Measurements from ENCODE around the gene CCL13.

CCL13 gene

DNA sequence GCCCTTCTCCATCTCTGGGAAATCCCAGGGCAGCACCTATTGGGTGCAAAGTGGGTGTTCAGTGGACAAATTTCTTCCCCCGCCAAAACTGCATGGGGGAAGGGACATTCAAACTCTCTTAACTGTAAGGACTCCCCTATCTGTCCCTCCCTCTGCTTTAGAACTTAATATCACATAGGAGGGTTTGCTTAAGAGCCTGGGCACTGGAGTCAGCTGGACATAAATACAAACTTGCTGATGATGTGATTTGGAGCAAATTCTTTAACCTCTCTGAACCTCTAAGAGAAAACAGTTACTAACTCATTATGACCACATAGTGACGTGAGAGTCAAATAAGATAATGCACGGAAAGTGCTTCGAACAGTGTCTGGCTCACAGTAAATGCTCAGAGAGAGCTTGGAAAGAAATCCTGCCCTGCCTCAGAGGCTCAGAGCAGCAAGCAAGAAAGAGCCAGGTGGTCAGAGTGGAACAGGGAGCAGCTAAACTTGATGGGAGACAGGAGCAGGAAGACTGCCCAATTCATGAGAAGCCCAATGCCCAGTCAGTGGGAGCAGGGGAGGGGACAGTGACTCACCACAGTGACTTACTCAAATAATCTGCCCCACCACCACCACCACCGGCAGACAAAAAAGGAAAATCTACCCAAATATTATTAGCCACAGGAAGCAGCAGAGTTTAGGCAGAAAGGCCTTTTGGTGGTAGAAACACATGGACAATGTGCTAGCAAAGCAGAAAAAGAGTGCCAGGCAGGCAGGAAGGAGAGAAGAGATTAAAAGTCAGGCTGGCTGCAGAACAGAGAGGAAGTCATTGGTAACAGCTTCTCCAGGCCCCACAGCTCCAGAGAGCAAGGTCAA, 30.6 kb downstream of the CCL13 start:
- no peak for DNase-seq

DNA sequence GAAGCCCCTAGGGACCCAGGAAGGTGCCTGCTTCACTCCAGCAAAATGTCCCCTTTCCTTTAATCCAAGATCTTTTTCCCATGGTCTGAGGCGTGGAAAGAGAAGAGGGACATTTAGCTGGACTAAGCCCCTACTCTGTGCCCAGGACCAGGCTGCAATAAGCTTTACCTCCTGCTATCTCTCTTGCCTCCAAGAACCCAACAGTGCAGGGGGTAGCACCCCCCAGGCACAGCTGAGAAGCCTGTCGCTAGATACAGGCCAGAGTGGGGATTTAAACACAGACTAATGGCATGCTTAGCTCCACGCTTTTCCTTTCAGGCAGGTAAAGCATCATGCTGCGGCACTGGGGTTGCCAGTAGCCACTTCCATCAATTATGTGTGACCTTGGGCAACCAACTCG, 31.3 kb downstream of the CCL13 start:
- no peak for DNase-seq

DNA sequence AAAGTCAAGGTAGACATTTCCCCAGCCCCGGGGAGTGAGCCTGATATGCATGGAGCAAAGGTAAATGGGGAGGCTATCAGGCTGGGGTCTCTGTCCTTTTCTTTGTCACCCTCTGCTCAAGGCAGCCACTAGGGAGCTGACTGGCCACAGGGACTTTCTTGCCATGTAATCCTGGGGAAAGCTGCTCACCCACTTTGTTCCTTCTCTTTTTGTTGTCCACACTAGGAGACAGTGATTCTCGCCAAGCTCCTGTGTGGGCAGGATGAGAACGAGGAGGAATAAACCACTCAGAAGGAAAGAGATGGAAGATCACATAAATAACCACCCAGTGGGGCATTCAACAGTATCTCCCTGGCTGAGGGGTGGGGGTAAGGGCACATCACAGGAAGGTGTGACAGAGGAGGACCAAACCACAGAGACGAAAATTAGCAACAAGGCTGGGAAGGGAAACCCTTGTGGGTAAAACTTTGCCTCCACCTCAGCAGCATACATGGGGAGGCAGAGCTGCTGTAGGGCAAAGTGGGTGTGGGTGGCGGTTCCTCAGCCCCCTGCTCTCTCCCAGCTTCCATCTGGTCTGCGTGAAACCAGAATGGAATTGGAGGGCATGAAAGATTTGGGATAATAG, 33.0 kb downstream of the CCL13 start:
- no peak for DNase-seq

DNA sequence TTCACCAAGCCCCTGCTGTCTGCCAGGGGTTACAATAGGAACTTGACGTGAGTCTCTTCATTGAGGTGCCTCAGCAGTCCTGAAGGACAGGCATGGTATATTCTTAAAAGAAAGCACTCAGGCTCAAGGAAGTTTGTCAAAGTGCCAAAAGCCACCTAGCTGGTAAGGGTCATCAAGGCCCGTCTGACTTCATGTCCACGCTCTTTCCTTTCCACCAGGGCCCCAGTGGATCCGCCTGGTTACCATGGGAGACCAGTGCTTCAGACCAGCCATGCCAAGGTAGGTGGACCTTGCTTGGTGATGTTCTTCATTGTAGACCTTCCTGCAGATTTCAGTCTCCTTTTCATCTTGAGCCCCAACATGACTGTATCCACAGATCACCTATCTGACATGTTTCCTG, 34.4 kb downstream of the CCL13 start:
- no peak for DNase-seq

DNA sequence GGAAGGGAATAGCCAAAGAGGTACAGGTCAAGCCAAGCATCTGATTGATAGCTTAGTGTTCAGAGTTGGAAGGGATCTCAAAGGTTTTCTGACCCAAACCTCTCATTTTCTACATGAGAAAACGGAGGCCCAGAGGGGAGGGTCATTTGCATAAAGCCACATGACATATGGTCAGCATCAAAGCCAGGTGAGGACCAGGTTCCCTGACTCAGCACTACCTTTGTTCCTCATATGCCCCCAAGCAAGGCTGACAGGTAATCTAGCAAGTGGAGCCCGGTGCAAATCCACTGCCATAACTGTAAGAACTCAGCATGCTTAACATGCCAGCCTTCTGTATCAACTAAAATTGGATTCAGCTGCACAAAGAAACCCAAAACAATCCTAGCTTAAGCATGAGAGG, 35.0 kb downstream of the CCL13 start:
- no peak for DNase-seq

DNA sequence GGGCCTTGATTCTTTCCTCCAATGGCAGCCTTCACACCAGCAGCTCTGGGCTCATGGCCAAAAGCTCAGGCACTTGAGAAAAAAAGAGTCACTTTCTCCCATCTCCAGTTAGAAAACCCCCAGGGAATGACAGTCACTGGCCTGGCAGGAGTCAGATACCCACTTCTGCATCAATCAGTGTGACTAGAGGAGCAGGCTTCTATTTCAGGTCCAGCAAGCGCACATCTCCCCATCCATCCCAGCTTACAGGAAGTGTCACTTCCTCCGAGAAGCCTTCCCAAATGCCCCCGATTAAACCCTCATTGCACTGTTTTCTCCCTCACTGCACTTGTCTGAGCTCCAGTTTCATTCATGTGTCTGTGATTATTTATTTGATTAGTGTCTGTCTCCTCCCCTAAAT, 37.1 kb downstream of the CCL13 start:
- DNase-seq, result no peak

DNA sequence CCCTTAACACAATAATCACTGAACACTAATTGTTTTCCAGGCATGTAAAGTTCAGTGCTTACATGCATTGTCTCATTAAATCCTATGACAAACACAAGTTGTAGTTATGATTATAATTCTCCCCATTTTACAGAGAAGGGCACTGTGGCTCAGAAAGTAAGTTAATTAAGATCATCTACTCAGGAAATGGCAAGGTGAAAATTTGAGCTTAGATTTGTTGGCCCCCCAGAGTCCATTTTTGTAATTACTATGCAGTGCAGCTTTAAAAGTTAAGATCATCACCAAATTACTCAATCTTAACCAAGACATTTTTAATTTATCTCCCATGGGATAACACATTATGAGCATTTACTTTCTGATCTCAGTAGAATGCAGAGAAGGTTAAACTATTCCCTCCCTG, 41.0 kb downstream of the CCL13 start:
- DNase-seq, result no peak

DNA sequence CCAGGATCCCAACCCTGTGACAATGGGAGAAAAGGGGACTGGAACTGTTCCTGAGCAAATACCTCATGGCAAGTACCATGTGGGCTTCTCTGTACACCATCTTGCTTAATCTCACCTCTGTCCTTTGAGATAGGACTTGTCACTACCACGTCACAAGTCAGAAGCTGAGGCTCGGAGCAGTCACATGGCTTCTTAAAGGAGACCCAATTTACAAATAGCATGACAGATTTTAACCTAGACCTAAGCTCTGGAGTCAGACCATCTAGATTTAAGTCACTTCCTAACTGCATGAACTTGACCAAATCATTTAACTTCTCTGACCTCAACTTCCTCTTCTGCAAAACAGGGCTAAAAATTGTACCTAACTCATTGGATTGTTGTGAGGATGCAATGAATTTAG, 42.7 kb downstream of the CCL13 start:
- no peak for DNase-seq

DNA sequence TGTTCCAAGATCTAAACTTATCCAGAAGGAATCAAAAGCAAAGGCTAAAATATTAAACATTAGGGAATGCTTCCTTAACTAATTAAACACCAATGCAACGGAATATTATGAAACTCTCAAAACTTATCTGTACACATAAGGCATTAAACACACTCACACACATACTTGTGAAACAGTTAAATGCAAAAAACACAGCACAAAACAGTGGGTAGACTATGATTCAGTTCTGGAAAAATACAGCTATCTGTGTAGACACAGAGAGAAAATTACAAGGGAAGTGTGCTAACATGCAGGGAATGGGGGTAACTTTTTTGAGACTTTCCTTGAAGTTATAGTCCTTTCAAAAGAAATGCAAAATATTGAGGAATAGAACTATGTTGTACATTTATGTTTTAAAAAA, 43.4 kb downstream of the CCL13 start:
- no peak for DNase-seq

DNA sequence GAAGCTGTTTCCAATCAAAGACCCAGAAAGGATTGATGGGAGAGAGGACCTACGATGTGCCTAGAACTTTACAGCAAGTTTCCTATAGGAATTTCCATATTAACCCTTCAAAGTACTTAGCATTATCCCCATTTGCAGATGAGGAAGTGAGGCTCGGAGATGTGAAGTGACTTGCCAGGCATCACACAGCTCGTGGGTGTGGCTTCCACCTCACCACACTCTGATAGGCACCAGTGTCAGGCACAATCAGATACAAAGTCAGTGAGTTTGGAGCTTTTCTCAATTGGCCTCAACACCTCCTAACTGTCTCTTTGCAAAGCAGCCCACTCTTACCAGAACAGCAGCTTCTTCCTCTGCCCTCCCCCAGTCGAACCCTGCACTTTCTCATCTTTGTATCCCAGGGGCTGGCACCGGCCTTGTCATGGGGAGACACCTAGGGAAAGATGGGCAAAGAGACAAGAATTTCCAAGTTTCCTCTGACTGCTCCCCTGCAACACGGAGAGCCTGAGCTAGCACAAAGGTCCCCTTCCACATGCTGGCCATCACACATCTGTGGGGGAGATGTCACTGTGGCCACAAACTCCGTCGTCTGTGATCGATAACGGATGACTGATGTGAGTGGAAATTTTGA, 44.1 kb downstream of the CCL13 start:
- DNase-seq, result no peak

DNA sequence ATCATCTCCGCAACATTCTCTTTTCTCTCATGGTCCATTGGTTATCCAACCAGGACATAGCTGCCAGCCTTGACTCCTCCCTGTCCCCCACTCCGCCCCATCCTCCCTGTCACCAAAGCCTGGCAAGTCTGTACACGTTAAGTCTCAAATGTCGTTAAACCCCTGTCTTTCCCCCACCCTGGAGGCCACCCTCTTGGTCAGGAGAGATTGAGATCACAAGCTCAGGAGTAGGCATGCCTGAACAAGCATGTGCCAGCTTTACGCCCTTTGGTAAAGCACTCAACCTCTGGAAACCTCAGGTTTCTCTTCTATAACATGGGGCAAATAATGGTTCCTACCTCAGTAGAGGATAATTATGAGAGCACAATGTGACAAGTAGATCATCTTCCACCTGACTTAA, 44.9 kb downstream of the CCL13 start:
- no peak for DNase-seq

DNA sequence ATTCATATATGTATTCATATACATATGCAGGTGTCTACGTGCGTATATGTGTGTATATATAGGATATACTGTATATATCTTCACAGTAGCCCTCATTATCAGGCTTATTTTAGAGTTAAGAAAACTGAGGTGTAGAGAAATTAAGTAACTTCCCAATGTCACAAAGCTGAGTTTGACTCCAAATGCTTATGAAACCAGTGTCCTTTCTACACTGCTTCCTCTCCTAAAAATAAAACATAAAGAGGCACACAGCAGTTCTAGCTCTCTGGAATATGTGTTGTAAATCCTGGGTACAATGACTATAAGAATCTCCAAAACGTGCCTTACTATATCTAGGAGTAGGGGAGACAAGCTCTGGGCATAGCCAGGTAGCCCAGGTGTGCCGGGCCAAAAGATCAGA, 46.7 kb downstream of the CCL13 start:
- no peak for DNase-seq

DNA sequence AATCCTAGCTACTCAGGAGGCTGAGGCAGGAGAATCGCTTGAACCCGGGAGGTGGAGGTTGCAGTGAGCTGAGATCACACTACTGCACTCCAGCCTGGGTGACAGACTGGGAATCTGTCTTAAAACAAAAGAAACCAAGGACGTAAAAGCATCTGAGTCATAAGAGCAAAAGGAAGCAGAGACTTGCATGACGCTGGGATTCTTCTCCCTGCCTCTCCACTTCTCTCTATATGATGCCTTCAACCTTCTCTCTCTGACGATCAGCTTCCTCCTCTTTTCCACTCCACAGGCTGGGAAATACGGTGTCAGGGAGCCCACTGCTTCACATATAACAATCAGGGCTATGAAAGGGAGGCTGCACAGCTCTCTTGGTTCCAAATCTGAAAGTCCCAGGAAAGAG, 49.9 kb downstream of the CCL13 start:
- no peak for DNase-seq

Data from activated CD4-positive, CD25-positive, alpha-beta regulatory T cell treated with anti-CD3 and anti-CD28 coated beads, Interleukin-2, amount 50 U/mL, for 72 hours (primary cell).